Hepatocyte (in vitro differentiated cells): ENCODE data around the gene RNF166. TPM values are rescaled to one million over a fixed set of nuclear protein-coding genes. Genes with fewer than 3 reads are reported as not detected.
A peak's percentile ranks its signal among the peaks of the same experiment; 100 is the strongest.

Experiments used
- DNase-seq: peaks from one replicate; pipeline ENCODE4 v3.0.0-alpha.2; 2016; ENCODE audit warnings: low spot score
- H2AFZ ChIP-seq: fragments of 200-600 bp; sonication (generic); 2 replicates; pipeline ENCODE4 v1.6.0; 2016; ENCODE audit warnings: antibody characterized with exemption, mild to moderate bottlenecking
- H3K27ac ChIP-seq: fragments of 200-600 bp; sonication (generic); 2 replicates; pipeline ENCODE4 v1.5.1; 2016; ENCODE audit warnings: mild to moderate bottlenecking
- H3K27me3 ChIP-seq: fragments of 200-600 bp; sonication (generic); 2 replicates; pipeline ENCODE4 v1.6.1; 2016
- H3K36me3 ChIP-seq: fragments of 200-600 bp; sonication (generic); replicated peaks from 2 replicates; pipeline ENCODE4 v1.5.1; 2016; ENCODE audit warnings: low read depth; ENCODE audit not compliant: insufficient read depth
- H3K4me1 ChIP-seq: fragments of 200-600 bp; sonication (generic); 2 replicates; pipeline ENCODE4 v1.5.1; 2016; ENCODE audit warnings: mild to moderate bottlenecking, moderate library complexity; ENCODE audit not compliant: insufficient read depth
- H3K4me2 ChIP-seq: fragments of 200-600 bp; sonication (generic); 2 replicates; pipeline ENCODE4 v1.6.0; 2016
- H3K4me3 ChIP-seq: fragments of 200-600 bp; sonication (generic); 2 replicates; pipeline ENCODE4 v1.5.1; 2016; ENCODE audit warnings: mild to moderate bottlenecking
- H3K79me2 ChIP-seq: fragments of 200-600 bp; sonication (generic); 2 replicates; pipeline ENCODE4 v1.6.0; 2017; ENCODE audit warnings: mild to moderate bottlenecking
- H3K9me2 ChIP-seq: fragments of 200-600 bp; sonication (generic); replicated peaks from 2 replicates; pipeline ENCODE4 v1.6.0; 2017; ENCODE audit warnings: mild to moderate bottlenecking; ENCODE audit not compliant: insufficient read depth
- H3K9me3 ChIP-seq: fragments of 200-600 bp; sonication (generic); 2 replicates; pipeline ENCODE4 v1.5.1; 2016; ENCODE audit warnings: low read depth, mild to moderate bottlenecking
- H4K20me1 ChIP-seq: fragments of 200-600 bp; sonication (generic); 2 replicates; pipeline ENCODE4 v1.6.0; 2016; ENCODE audit warnings: mild to moderate bottlenecking; ENCODE audit not compliant: insufficient read depth, poor library complexity, severe bottlenecking
- EZH2 ChIP-seq: fragments of 200-600 bp; sonication (generic); IDR thresholded peaks from 2 replicates; pipeline ENCODE4 v1.6.1; 2016; ENCODE audit warnings: antibody characterized with exemption, mild to moderate bottlenecking, borderline replicate concordance
- EZH2phosphoT487 ChIP-seq: fragments of 200-600 bp; sonication (generic); IDR thresholded peaks from one replicate; pipeline ENCODE4 v1.6.1; 2018; ENCODE audit warnings: antibody characterized with exemption, mild to moderate bottlenecking, low read depth, moderate library complexity; ENCODE audit not compliant: unreplicated experiment, severe bottlenecking
- WGBS: methylation state at CpG from one replicate; pipeline ENCODE4 v1.1.6; 2016; ENCODE audit warnings: low lambda C conversion rate; ENCODE audit errors: missing lambda C conversion rate; 5-methylcytosine and 5-hydroxymethylcytosine counted together
- polyA plus RNA-seq: library from polyadenylated mRNA; unstranded; fragments of >200 nt; fragmentation: Nextera tagmentation; extraction: Ambion mirVana; gene quantifications from 2 replicates; pipeline ENCODE4 v1.2.1, GENCODE V29; 2016
- total RNA-seq: library from RNA; depleted of rRNA; stranded (reverse); fragments of >200 nt; gene quantifications from 2 replicates; pipeline ENCODE4 v1.2.3, GENCODE V29; 2014
- TF ChIP-seq, protein P1 (sequence below): fragments of 200-600 bp; sonication (generic); IDR thresholded peaks from 2 replicates; pipeline ENCODE4 v1.5.1; 2016; ENCODE audit warnings: antibody characterized with exemption, mild to moderate bottlenecking; ENCODE audit not compliant: poor library complexity

RNF166 gene, protein sequence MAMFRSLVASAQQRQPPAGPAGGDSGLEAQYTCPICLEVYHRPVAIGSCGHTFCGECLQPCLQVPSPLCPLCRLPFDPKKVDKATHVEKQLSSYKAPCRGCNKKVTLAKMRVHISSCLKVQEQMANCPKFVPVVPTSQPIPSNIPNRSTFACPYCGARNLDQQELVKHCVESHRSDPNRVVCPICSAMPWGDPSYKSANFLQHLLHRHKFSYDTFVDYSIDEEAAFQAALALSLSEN
- 10.1 and 14.0 TPM in 2 replicates for total RNA-seq
- 14.3 and 16.8 TPM in 2 replicates for polyA plus RNA-seq

DNA sequence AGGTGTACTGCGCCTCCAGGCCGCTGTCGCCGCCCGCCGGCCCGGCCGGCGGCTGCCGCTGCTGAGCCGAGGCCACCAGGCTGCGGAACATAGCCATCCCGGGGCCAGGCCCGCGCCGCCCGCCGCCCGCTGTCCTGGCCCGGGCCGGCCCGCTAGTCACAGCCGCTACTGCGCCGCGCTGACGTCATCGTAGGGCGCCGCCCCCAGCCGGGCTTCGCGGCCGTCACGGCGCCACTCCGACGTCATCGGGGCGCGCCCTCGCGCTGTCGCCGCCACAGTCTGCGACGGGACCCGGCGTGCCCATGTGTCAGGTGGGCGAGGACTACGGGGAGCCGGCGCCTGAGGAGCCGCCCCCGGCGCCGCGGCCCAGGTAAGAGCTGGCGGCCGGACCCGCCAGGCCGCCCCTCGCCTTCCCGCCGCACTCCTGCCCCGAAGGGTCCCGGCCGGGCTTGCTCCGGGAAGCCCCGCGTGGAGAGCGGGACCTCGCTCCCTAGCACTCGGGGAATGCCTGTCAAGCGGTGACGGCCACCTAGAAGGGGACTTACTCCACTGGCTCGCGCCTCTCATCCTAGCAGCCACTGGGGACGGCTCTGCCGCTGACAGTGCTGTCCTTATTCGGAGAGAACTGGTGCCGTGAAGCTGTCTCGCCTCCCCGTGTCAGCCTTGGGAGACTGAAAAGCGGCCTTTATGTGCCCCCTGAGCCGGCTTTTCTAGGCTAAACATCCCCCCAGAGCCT is at the start of gene RNF166, which contains the start of gene CTU2:
TSS of gene RNF166 (minus strand) at position 180 of the 736 bp plus-strand sequence. CDS start at position 97, 83 bp downstream.
TSS of gene CTU2 (plus strand) at position 275 of the 736 bp plus-strand sequence. CDS start at position 303, 28 bp downstream.
- no peaks in the 10 kb centered on the region for H3K9me2 ChIP-seq

DNA sequence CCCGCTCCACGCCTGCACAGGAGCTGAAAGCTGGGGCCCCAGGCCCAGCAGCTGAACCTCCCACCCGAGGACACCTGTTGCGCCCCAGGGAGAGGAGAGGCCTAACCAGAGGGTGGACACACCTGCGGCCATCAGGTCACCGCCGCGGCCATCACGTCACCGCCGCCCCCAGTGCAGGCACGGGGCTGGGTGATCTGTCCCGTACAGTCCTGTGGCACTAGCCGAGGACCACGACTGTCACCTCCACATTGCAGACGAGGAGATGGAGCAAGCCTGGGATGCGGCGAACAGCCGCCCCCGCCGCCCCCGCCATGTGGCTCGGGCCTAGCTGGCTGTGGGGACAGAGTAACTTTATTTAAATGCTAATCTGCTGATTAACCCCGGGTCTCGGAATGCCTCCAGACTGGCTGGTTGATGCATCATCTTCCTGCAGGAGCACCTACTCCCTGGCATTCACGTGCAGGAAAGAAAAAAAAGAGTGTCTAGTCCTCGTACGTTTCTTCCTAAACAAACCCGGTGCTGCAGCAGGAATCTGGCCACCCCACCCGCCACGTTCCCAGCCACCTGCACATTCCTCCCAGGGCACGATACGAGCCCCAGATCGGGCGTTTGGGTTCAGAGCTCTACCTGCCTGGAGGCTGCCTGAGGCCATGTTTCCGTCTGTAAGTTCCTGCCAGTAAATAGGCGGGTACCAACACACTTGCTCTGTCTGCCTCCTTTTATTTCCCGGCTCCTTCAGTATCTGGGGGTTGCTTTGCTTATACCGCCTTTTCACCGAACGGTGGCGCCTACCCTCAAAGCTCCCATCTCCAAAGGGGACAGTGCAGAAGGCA is 48.9 kb upstream of the RNF166 start:
- no peak overlapping the region for H3K27ac ChIP-seq
- H3K79me2 ChIP-seq, result peaks cover 9% of the 10 kb centered on the region
- peaks cover 16% of the 10 kb centered on the region for H3K4me1 ChIP-seq

More for the DNA sequence above, at the start of gene RNF166, which contains the start of gene CTU2:
- Histone ChIP-seq H2AFZ (peak within 1 kb of the TSS; percentile 92), H3K27me3 (no peaks in the 10 kb centered on the region), H3K79me2 (peaks cover 35% of the 10 kb centered on the region), H3K27ac (peak within 1 kb of the TSS; percentile 60), H3K36me3 (no peaks in the 10 kb centered on the region), H3K4me1 (peaks cover 7% of the 10 kb centered on the region), H3K4me2 (peak within 1 kb of the TSS; percentile 97), H3K4me3 (peak within 1 kb of the TSS; percentile 99), H4K20me1 (no peaks in the 10 kb centered on the region), H3K9me3 (no peaks in the 10 kb centered on the region)
- TF ChIP-seq, protein P1, sequence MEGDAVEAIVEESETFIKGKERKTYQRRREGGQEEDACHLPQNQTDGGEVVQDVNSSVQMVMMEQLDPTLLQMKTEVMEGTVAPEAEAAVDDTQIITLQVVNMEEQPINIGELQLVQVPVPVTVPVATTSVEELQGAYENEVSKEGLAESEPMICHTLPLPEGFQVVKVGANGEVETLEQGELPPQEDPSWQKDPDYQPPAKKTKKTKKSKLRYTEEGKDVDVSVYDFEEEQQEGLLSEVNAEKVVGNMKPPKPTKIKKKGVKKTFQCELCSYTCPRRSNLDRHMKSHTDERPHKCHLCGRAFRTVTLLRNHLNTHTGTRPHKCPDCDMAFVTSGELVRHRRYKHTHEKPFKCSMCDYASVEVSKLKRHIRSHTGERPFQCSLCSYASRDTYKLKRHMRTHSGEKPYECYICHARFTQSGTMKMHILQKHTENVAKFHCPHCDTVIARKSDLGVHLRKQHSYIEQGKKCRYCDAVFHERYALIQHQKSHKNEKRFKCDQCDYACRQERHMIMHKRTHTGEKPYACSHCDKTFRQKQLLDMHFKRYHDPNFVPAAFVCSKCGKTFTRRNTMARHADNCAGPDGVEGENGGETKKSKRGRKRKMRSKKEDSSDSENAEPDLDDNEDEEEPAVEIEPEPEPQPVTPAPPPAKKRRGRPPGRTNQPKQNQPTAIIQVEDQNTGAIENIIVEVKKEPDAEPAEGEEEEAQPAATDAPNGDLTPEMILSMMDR, result no peak
- TF ChIP-seq EZH2phosphoT487 (no peak), EZH2 (no peak)
- WGBS, result under 1% methylated on average over 58 of the region's 86 CpGs
- DNase-seq, result peak; percentile 97

DNA sequence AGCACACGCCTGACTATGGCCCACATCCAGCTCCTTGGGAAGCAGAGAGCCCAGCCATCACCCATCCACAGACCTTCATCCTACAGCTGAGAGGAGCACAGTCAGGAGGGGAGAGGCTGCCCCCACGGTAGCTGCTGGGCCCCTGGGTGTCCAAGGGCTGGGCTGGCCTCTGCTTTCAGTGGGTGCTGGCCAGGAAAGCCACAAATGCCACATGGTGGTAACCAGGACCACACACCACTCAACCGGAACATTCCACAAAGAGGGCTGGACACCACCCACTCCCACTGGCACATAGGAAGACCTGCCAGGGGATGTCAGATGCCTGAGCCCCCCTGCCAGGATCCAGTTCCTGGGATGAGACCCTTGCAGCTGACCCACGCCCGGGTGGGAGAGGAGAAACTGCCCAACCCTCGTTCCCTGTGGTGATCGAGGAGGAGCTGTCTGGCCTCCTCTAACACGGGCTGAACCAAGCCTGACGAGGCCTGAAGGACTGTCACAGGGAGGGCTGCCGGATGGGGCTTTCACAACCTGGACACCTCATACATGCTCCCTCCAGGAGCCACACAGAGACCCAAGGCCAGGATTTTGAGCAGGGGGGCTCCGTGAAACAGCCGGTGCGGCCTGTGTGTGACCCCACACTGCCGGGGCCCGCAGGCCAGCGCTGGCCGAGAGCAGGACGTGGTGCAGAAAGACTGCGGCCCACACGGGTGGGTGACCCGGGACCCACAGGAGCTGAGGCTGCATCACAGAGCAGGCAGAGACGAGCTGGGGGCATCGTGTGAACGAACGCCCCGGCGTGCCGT is 48.1 kb upstream of the RNF166 start:
- Histone ChIP-seq H3K9me3 (no peaks in the 10 kb centered on the region), H3K4me2 (no peak overlapping the region), H3K4me3 (no peak overlapping the region), H3K79me2 (peaks cover 7% of the 10 kb centered on the region), H3K9me2 (no peaks in the 10 kb centered on the region), H3K36me3 (no peaks in the 10 kb centered on the region), H4K20me1 (peaks cover 7% of the 10 kb centered on the region), H3K4me1 (peaks cover 7% of the 10 kb centered on the region), H2AFZ (no peak overlapping the region), H3K27me3 (no peaks in the 10 kb centered on the region), H3K27ac (no peak overlapping the region)
- DNase-seq, result no peak
- TF ChIP-seq, protein P1, result no peak
- TF ChIP-seq EZH2 (no peak), EZH2phosphoT487 (no peak)
- 95% methylated on average over 28 of the region's 28 CpGs for WGBS

More for the DNA sequence above, 48.9 kb upstream of the RNF166 start:
- H3K36me3 ChIP-seq, result no peaks in the 10 kb centered on the region
- H3K4me2 ChIP-seq, result no peak overlapping the region
- no peak overlapping the region for H2AFZ ChIP-seq
- H3K9me2 ChIP-seq, result no peaks in the 10 kb centered on the region
- H3K4me3 ChIP-seq, result no peak overlapping the region
- H3K9me3 ChIP-seq, result no peaks in the 10 kb centered on the region
- WGBS, result 70% methylated on average over 34 of the region's 42 CpGs
- H4K20me1 ChIP-seq, result peaks cover 7% of the 10 kb centered on the region
- TF ChIP-seq EZH2phosphoT487 (no peak), EZH2 (no peak)
- TF ChIP-seq, protein P1, result peak; percentile 48
- DNase-seq, result peak; percentile 68
- H3K27me3 ChIP-seq, result no peaks in the 10 kb centered on the region
